ENCODE results near the gene ANKS1A. TPM values are rescaled to one million over a fixed set of nuclear protein-coding genes. Genes with fewer than 3 reads are reported as not detected.

ANKS1A gene
- total RNA-seq, 1 experiment from 2014 or later = 14.4 TPM

DNA sequence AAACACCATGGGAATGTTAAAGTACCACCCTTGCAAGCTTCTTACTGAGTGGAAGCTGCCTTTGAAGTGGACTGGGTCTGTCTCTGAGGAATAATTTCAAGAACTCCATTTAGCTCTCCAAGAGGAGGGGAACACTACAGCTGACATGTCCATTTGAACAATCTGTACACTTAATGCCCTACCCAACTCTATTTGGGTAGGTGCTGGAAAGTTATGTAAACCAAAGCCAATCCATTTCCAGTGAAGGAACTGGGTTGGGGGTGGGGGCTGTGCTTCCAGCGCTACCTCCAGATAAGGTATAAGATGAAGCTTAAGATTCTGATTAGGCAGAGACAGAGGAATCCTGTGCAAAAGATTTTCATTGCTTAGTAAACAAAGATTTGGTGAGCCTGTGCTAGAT, 130.1 kb downstream of the ANKS1A start:
- Histone ChIP-seq H3K4me1 (ENCODE audit: control insufficient read depth, insufficient read depth, low read length) (no peaks in the 10 kb centered on the region; the same call in 1 of the 2 replicates), H3K27ac (ENCODE audit: low read length) (no peak overlapping the region), H3K36me3 (ENCODE audit: control insufficient read depth, insufficient read depth, low read length) (no peaks in the 10 kb centered on the region), H3K9me3 (ENCODE audit: control insufficient read depth, insufficient read depth, low read depth, low read length) (no peaks in the 10 kb centered on the region), H3K4me3 (ENCODE audit: low read depth in 2 of 2, low read length in 2 of 2) (no peak overlapping the region), H3K27me3 (ENCODE audit: control insufficient read depth, insufficient read depth, low read length) (no peaks in the 10 kb centered on the region)
- POLR2A ChIA-PET = no interaction called here
- no TSS peak for BruUV-seq (replicated peaks)
- CTCF ChIA-PET = interaction anchor here (0.6 kb wide), 1 partner anchor 49 kb away, joined by 8 read pairs; no protein-coding TSS in a partner anchor
- ATAC-seq (no peak), DNase-seq (ENCODE audit: low read depth, low spot score) (no peak)
- in situ Hi-C loops (cut with HindIII; ENCODE audit: low pct_unique_long_range_greater_than_20kb, low sequenced_read_pairs) (no loop called here), intact Hi-C loops (cut with micrococcal nuclease; ENCODE audit: unreplicated experiment) (no loop called here)
- TF ChIP-seq, protein P1, sequence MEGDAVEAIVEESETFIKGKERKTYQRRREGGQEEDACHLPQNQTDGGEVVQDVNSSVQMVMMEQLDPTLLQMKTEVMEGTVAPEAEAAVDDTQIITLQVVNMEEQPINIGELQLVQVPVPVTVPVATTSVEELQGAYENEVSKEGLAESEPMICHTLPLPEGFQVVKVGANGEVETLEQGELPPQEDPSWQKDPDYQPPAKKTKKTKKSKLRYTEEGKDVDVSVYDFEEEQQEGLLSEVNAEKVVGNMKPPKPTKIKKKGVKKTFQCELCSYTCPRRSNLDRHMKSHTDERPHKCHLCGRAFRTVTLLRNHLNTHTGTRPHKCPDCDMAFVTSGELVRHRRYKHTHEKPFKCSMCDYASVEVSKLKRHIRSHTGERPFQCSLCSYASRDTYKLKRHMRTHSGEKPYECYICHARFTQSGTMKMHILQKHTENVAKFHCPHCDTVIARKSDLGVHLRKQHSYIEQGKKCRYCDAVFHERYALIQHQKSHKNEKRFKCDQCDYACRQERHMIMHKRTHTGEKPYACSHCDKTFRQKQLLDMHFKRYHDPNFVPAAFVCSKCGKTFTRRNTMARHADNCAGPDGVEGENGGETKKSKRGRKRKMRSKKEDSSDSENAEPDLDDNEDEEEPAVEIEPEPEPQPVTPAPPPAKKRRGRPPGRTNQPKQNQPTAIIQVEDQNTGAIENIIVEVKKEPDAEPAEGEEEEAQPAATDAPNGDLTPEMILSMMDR (IDR thresholded peaks at IDR 0.05) = no peak
- TF ChIP-seq POLR2AphosphoS5 (IDR thresholded peaks at IDR 0.05; ENCODE audit: low read depth, low read length) (no peak), TCF7L2 (IDR thresholded peaks at IDR 0.05; ENCODE audit: low read depth, low read length) (no peak), SIN3A (IDR thresholded peaks at IDR 0.05; ENCODE audit: borderline replicate concordance, insufficient read depth, low read depth, low read length) (no peak)
- TF ChIP-seq, protein P2, sequence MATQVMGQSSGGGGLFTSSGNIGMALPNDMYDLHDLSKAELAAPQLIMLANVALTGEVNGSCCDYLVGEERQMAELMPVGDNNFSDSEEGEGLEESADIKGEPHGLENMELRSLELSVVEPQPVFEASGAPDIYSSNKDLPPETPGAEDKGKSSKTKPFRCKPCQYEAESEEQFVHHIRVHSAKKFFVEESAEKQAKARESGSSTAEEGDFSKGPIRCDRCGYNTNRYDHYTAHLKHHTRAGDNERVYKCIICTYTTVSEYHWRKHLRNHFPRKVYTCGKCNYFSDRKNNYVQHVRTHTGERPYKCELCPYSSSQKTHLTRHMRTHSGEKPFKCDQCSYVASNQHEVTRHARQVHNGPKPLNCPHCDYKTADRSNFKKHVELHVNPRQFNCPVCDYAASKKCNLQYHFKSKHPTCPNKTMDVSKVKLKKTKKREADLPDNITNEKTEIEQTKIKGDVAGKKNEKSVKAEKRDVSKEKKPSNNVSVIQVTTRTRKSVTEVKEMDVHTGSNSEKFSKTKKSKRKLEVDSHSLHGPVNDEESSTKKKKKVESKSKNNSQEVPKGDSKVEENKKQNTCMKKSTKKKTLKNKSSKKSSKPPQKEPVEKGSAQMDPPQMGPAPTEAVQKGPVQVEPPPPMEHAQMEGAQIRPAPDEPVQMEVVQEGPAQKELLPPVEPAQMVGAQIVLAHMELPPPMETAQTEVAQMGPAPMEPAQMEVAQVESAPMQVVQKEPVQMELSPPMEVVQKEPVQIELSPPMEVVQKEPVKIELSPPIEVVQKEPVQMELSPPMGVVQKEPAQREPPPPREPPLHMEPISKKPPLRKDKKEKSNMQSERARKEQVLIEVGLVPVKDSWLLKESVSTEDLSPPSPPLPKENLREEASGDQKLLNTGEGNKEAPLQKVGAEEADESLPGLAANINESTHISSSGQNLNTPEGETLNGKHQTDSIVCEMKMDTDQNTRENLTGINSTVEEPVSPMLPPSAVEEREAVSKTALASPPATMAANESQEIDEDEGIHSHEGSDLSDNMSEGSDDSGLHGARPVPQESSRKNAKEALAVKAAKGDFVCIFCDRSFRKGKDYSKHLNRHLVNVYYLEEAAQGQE (IDR thresholded peaks at IDR 0.05; ENCODE audit: insufficient read depth in 1 of 2, low read depth in 2 of 2, low read length in 1 of 2) = no peak

DNA sequence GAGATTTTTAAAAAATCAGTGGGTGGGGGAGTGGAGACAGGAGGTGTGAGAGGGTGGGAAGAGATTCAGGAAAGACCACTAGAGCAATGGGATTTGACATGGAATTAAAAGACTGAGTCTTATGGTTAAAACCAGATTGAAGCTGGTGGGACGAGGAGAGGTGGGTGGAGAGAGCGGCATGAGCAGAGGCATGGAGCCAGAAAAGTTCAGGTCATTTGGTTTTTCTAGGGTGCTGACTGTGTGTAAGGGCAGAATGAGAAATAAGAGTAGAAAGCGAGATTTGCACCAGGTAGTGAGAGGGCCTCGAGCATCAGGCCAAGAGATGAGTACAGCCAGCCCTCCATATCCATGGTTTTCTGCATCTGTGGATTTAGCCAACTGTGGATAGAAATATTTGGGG, 130.8 kb downstream of the ANKS1A start:
- no peak for TF ChIP-seq SIN3A (IDR thresholded peaks at IDR 0.05; ENCODE audit: borderline replicate concordance, insufficient read depth, low read depth, low read length)
- TF ChIP-seq, protein P1 (IDR thresholded peaks at IDR 0.05) = no peak
- no peak for TF ChIP-seq POLR2AphosphoS5 (IDR thresholded peaks at IDR 0.05; ENCODE audit: low read depth, low read length)
- TF ChIP-seq, protein P2 (IDR thresholded peaks at IDR 0.05; ENCODE audit: insufficient read depth in 1 of 2, low read depth in 2 of 2, low read length in 1 of 2) = no peak
- no peak for TF ChIP-seq TCF7L2 (IDR thresholded peaks at IDR 0.05; ENCODE audit: low read depth, low read length)
- CTCF ChIA-PET = interaction anchor here (0.6 kb wide), 1 partner anchor 48 kb away, joined by 8 read pairs; no protein-coding TSS in a partner anchor
- no peaks in the 10 kb centered on the region for H3K36me3 ChIP-seq (ENCODE audit: control insufficient read depth, insufficient read depth, low read length)
- H3K9me3 ChIP-seq (ENCODE audit: control insufficient read depth, insufficient read depth, low read depth, low read length) = no peaks in the 10 kb centered on the region
- ATAC-seq = no peak
- intact Hi-C loops (cut with micrococcal nuclease; ENCODE audit: unreplicated experiment) = no loop called here
- BruUV-seq (replicated peaks) = no TSS peak
- H3K4me3 ChIP-seq (ENCODE audit: low read depth in 2 of 2, low read length in 2 of 2) = no peak overlapping the region
- no peak for DNase-seq (ENCODE audit: low read depth, low spot score)
- POLR2A ChIA-PET = no interaction called here
- H3K27me3 ChIP-seq (ENCODE audit: control insufficient read depth, insufficient read depth, low read length) = no peaks in the 10 kb centered on the region
- in situ Hi-C loops (cut with HindIII; ENCODE audit: low pct_unique_long_range_greater_than_20kb, low sequenced_read_pairs) = no loop called here
- peaks cover 2% of the 10 kb centered on the region; the same call in 1 of the 2 replicates for H3K4me1 ChIP-seq (ENCODE audit: control insufficient read depth, insufficient read depth, low read length)
- no peak overlapping the region for H3K27ac ChIP-seq (ENCODE audit: low read length)
